Measurements from ENCODE around the gene ANKRD61.
A peak's percentile ranks its signal among the peaks of the same experiment; 100 is the strongest.
"Not testable (repeated sequence)": the region's sequence is repeated elsewhere in the genome, so short reads cannot be mapped to it uniquely, and the experiment has no call there.

Gene ANKRD61

GRCh38 chr7:6030988-6031387, at the start of gene ANKRD61:
Gene ANKRD61 (plus strand): TSS chr7:6031376. CDS start chr7:6031376, 0 bp downstream.
- no peak for DNase-seq (ENCODE audit: low read depth in 3 of 3)

- DNase-seq (ENCODE audit: low read depth in 3 of 3), result not testable (repeated sequence)
Observed at GRCh38 chr7:5987061-5987460, 44.1 kb upstream of the ANKRD61 start.

GRCh38 chr7:5997210-5997808, 33.9 kb upstream of the ANKRD61 start:
- DNase-seq (ENCODE audit: low read depth in 3 of 3), result no peak

GRCh38 chr7:6007386-6007785, 23.8 kb upstream of the ANKRD61 start:
- no peak for DNase-seq (ENCODE audit: low read depth in 3 of 3)

- not testable (repeated sequence) for DNase-seq (ENCODE audit: low read depth in 3 of 3)
Observed at GRCh38 chr7:6007835-6008590, 23.2 kb upstream of the ANKRD61 start.

GRCh38 chr7:6008668-6009611, 22.2 kb upstream of the ANKRD61 start, which contains the start of the genes AIMP2 and PMS2:
Gene AIMP2 (plus strand): TSS chr7:6009272. CDS start chr7:6009364, 92 bp downstream.
Gene PMS2 (minus strand): TSS chr7:6009049. CDS start chr7:6009019, 30 bp downstream.
- peak; percentile 95 to 96 (median 96) for DNase-seq (ENCODE audit: low read depth in 3 of 3)

GRCh38 chr7:6010370-6010769, 20.8 kb upstream of the ANKRD61 start:
- not testable (repeated sequence) for DNase-seq (ENCODE audit: low read depth in 3 of 3)

- DNase-seq (ENCODE audit: low read depth in 3 of 3), result no peak
Observed at GRCh38 chr7:6011541-6011940, 19.6 kb upstream of the ANKRD61 start.

GRCh38 chr7:6012355-6013104, 18.6 kb upstream of the ANKRD61 start:
- no peak for DNase-seq (ENCODE audit: low read depth in 3 of 3)

GRCh38 chr7:6015917-6016652, 15.1 kb upstream of the ANKRD61 start:
- peak in 1 of 3 donors; percentile 8 for DNase-seq (ENCODE audit: low read depth in 3 of 3)

- no peak for DNase-seq (ENCODE audit: low read depth in 3 of 3)
Observed at GRCh38 chr7:6016653-6016966, 14.6 kb upstream of the ANKRD61 start.

GRCh38 chr7:6020371-6021286, 10.5 kb upstream of the ANKRD61 start:
- no peak for DNase-seq (ENCODE audit: low read depth in 3 of 3)

GRCh38 chr7:6022707-6023106, 8.5 kb upstream of the ANKRD61 start:
- DNase-seq (ENCODE audit: low read depth in 3 of 3), result no peak

GRCh38 chr7:6023974-6024435, 7.2 kb upstream of the ANKRD61 start:
- no peak for DNase-seq (ENCODE audit: low read depth in 3 of 3)

GRCh38 chr7:6026011-6026819, 5.0 kb upstream of the ANKRD61 start:
- peak; percentile 17 to 43 (median 32) for DNase-seq (ENCODE audit: low read depth in 3 of 3)

- DNase-seq (ENCODE audit: low read depth in 3 of 3), result no peak
Observed at GRCh38 chr7:6026820-6027311, 4.3 kb upstream of the ANKRD61 start.

GRCh38 chr7:6027806-6028365, 3.3 kb upstream of the ANKRD61 start:
- no peak for DNase-seq (ENCODE audit: low read depth in 3 of 3)

GRCh38 chr7:6028563-6028962, 2.6 kb upstream of the ANKRD61 start:
- no peak for DNase-seq (ENCODE audit: low read depth in 3 of 3)
